Measurements from ENCODE around the gene MAGOH.

The MAGOH gene

DNA sequence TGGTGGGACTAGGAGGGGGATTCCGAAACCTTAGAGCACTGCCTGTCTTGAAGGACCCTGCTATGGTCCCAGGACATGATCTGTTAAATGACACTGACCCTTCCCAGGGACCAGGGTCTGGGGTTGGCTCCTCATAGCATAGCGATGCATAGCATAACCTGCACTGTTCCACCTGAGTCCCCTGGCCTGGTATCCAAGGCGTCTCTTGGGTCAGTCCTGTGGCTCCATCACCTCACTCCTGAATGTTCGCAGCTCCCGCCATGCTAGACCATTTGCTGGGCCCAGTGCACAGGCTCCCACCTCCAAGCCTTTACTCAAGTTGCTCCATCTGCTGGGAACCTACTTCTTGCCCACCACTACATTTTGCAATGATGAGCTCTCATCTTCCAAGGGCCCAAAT is 39.0 kb upstream of the MAGOH start:
- H3K27me3 ChIP-seq (ENCODE audit: low read depth, low read length), result no peaks in the 10 kb centered on the region
- H3K27ac ChIP-seq (ENCODE audit: low read length), result no peak overlapping the region
- H3K4me3 ChIP-seq (ENCODE audit: low read depth in 1 of 2, low read length in 2 of 2), result no peak overlapping the region
- H3K9me3 ChIP-seq (ENCODE audit: control insufficient read depth in 1 of 2, low read length in 2 of 2), result no peaks in the 10 kb centered on the region
- no peaks in the 10 kb centered on the region for H3K36me3 ChIP-seq (ENCODE audit: control insufficient read depth in 1 of 2, insufficient read depth in 2 of 2, low read length in 2 of 2)
- no peaks in the 10 kb centered on the region for H3K4me1 ChIP-seq (ENCODE audit: control insufficient read depth in 1 of 2, insufficient read depth in 2 of 2, low read length in 2 of 2)

DNA sequence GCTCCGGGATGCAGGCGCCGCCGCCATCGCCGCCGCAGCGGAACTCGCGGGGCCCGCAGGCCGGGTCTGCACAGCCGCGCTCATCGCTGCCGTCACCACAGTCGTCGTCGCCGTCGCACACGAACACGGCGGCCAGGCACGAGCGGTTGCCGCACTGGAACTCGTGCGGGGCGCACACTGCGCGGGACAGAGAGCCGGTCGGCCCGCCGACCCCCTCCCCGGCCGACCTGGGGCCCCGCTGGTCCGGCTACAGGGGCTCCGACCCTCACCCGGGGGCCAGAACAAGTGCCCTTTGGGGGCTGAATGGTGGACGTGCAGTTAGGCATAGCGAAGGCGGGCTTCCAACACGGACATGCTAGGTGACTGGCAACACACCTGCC is 38.6 kb upstream of the MAGOH start:
- Histone ChIP-seq H3K36me3 (ENCODE audit: control insufficient read depth in 1 of 2, insufficient read depth in 2 of 2, low read length in 2 of 2) (no peaks in the 10 kb centered on the region), H3K27me3 (ENCODE audit: low read depth, low read length) (no peaks in the 10 kb centered on the region), H3K4me1 (ENCODE audit: control insufficient read depth in 1 of 2, insufficient read depth in 2 of 2, low read length in 2 of 2) (no peaks in the 10 kb centered on the region), H3K27ac (ENCODE audit: low read length) (no peak overlapping the region), H3K9me3 (ENCODE audit: control insufficient read depth in 1 of 2, low read length in 2 of 2) (no peaks in the 10 kb centered on the region), H3K4me3 (ENCODE audit: low read depth in 1 of 2, low read length in 2 of 2) (no peak overlapping the region)

DNA sequence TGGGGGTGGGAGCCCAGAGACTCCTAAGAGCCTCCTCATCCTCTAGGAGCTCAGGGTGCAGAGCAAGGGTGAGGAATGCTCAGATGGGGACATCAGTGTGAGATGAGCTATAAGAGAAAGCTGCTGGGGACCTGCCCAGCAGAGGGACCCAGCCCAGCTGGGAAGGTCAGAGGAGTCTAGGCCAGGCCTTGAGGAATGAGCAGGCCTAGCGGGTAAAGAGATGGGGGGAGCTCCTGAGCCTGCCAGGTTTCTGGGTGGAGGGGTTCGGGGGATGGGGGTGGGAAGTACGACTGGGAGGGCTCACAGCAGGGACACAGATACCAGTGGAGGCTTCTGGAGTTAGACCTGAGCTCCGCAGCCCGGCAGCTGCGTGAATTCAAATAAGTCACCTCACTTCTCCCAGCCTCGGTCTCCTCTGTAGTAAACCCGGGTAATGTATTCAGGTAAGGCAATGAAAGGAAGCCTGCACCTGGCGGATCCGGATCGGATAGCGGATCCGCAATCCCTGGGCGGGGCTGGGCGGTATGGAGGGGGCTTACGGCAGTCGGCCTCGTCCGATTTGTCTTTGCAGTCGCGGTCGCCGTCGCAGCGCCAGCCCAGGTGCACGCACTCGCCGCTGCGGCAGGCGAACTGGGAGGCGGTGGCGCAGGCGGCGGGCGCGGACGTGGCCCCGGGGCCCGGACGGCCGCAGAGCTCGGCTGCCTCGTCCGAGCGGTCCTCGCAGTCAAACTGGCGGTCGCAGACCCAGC is 38.0 kb upstream of the MAGOH start:
- Histone ChIP-seq H3K36me3 (ENCODE audit: control insufficient read depth in 1 of 2, insufficient read depth in 2 of 2, low read length in 2 of 2) (no peaks in the 10 kb centered on the region), H3K27me3 (ENCODE audit: low read depth, low read length) (no peaks in the 10 kb centered on the region), H3K4me3 (ENCODE audit: low read depth in 1 of 2, low read length in 2 of 2) (no peak overlapping the region), H3K27ac (ENCODE audit: low read length) (no peak overlapping the region), H3K9me3 (ENCODE audit: control insufficient read depth in 1 of 2, low read length in 2 of 2) (no peaks in the 10 kb centered on the region), H3K4me1 (ENCODE audit: control insufficient read depth in 1 of 2, insufficient read depth in 2 of 2, low read length in 2 of 2) (no peaks in the 10 kb centered on the region)

DNA sequence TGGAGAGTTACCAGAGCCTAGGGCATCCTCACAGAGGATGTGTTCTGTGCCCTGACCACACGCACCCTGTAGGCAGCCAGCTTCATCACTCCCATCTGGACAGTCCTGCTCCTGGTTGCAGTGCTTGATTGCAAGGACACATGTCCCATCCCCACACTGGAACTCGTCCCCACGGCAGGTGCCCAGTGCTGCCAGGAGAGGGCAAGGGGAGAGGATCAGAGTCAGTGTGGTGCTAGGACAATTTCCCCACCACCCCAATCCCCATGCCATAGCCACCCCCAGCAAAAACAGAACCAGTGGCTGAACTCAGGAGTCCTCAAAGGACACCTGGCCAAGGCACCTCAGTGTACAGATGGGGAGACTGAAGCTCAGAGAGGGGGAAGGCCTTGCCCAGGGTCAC is 37.2 kb upstream of the MAGOH start:
- no peaks in the 10 kb centered on the region for H3K27me3 ChIP-seq (ENCODE audit: low read depth, low read length)
- no peak overlapping the region for H3K4me3 ChIP-seq (ENCODE audit: low read depth in 1 of 2, low read length in 2 of 2)
- H3K36me3 ChIP-seq (ENCODE audit: control insufficient read depth in 1 of 2, insufficient read depth in 2 of 2, low read length in 2 of 2), result no peaks in the 10 kb centered on the region
- no peak overlapping the region for H3K27ac ChIP-seq (ENCODE audit: low read length)
- no peaks in the 10 kb centered on the region for H3K4me1 ChIP-seq (ENCODE audit: control insufficient read depth in 1 of 2, insufficient read depth in 2 of 2, low read length in 2 of 2)
- no peaks in the 10 kb centered on the region for H3K9me3 ChIP-seq (ENCODE audit: control insufficient read depth in 1 of 2, low read length in 2 of 2)

DNA sequence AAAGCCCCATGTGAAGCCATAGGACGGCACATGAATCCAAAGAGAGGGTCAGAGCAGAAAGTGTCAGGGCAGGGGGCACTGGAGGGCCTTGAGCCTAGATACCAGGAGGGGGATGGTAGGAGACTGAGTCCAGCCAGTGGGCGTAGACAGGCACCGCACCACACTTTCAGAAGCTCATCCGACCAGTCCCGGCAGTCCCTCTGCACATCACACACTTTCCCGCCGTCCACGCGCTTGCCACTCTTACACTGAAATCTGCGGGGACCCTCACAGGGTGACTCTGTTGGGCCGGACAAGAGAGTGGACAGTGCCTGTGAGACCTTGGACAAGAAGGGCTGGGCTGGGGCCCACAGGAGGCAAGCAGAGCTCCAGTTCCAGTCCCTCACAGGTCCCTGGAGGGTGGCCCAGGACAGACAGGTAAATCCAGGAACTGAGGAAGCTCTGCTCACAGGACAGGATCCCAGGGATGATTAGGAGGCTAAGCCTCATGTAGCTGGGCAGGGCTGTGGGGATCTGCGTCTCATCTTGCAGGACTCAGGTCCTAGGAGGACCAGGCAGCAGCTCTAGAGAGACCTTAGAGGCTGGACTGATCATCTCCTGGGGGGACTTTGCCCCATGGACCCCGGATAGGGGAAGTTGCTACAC is 36.3 kb upstream of the MAGOH start:
- Histone ChIP-seq H3K4me1 (ENCODE audit: control insufficient read depth in 1 of 2, insufficient read depth in 2 of 2, low read length in 2 of 2) (no peaks in the 10 kb centered on the region), H3K36me3 (ENCODE audit: control insufficient read depth in 1 of 2, insufficient read depth in 2 of 2, low read length in 2 of 2) (no peaks in the 10 kb centered on the region), H3K4me3 (ENCODE audit: low read depth in 1 of 2, low read length in 2 of 2) (no peak overlapping the region), H3K27me3 (ENCODE audit: low read depth, low read length) (no peaks in the 10 kb centered on the region), H3K9me3 (ENCODE audit: control insufficient read depth in 1 of 2, low read length in 2 of 2) (no peaks in the 10 kb centered on the region), H3K27ac (ENCODE audit: low read length) (no peak overlapping the region)

DNA sequence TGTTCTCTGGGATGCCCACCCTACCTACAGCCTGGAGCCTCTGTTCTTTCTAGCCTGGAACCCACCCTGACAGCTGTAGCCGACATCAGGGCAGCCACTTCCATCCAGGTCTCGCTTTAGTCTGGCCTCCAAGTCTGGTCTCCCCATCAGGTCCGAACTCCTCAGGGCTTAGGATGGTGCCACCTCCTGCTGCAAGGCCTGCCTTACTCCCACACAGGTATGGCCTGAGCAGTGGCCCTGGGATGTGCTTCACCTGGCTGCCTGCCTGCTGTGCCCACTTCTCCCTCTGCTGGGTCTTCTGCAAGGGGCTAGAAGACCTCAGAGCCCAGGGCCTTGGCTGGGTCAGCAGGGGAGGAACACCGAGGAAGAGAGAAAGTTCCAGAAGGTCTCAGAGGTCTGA is 35.7 kb upstream of the MAGOH start:
- no peaks in the 10 kb centered on the region for H3K4me1 ChIP-seq (ENCODE audit: control insufficient read depth in 1 of 2, insufficient read depth in 2 of 2, low read length in 2 of 2)

DNA sequence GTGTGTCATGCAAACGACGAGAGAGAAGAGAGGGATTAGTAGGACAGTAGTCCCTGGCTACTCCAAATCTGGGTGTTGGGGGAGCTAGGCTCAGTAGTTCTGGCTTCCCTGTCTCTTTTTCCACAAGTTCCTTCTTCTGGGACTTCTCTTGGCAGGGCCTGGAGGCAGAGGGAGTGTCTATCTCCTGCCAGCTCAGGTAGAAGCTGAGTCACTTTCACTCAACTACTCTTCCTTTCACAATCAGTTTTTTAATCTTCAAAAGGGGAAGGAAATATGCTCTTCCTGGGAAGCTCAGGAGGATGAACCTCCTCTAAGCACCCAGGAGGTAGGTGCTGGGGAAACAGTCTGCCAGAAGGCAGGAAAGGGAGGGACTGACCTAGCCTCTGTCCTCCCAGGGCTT is 35.2 kb upstream of the MAGOH start:
- no peak overlapping the region for H3K27ac ChIP-seq (ENCODE audit: low read length)

More for the DNA sequence above, 35.7 kb upstream of the MAGOH start:
- Histone ChIP-seq H3K4me3 (ENCODE audit: low read depth in 1 of 2, low read length in 2 of 2) (no peak overlapping the region), H3K9me3 (ENCODE audit: control insufficient read depth in 1 of 2, low read length in 2 of 2) (no peaks in the 10 kb centered on the region), H3K27ac (ENCODE audit: low read length) (no peak overlapping the region), H3K27me3 (ENCODE audit: low read depth, low read length) (no peaks in the 10 kb centered on the region), H3K36me3 (ENCODE audit: control insufficient read depth in 1 of 2, insufficient read depth in 2 of 2, low read length in 2 of 2) (no peaks in the 10 kb centered on the region)

DNA sequence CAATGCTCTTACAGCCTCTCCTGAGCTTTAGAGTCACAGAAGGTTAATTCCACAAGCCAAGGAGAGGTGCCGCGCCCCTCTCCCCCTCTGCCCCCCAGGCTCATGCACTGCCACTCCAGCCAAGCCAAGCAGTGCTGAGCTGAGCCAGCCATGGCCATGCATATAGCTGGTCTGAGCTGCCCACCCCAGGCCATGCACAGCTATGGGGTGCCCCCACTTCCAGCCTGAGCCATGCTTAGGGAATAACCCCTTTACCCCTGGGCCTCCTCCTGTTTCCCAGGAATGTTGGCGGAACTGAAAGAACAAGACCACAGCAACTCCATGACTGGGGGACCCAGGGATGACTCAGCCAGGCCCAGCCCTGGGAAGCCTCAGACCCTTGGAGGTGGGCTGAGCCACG is 34.0 kb upstream of the MAGOH start:
- Histone ChIP-seq H3K36me3 (ENCODE audit: control insufficient read depth in 1 of 2, insufficient read depth in 2 of 2, low read length in 2 of 2) (no peaks in the 10 kb centered on the region), H3K9me3 (ENCODE audit: control insufficient read depth in 1 of 2, low read length in 2 of 2) (no peaks in the 10 kb centered on the region), H3K27ac (ENCODE audit: low read length) (no peak overlapping the region), H3K27me3 (ENCODE audit: low read depth, low read length) (no peaks in the 10 kb centered on the region), H3K4me1 (ENCODE audit: control insufficient read depth in 1 of 2, insufficient read depth in 2 of 2, low read length in 2 of 2) (no peaks in the 10 kb centered on the region), H3K4me3 (ENCODE audit: low read depth in 1 of 2, low read length in 2 of 2) (no peak overlapping the region)

More for the DNA sequence above, 35.2 kb upstream of the MAGOH start:
- Histone ChIP-seq H3K9me3 (ENCODE audit: control insufficient read depth in 1 of 2, low read length in 2 of 2) (no peaks in the 10 kb centered on the region), H3K27me3 (ENCODE audit: low read depth, low read length) (no peaks in the 10 kb centered on the region), H3K4me1 (ENCODE audit: control insufficient read depth in 1 of 2, insufficient read depth in 2 of 2, low read length in 2 of 2) (no peaks in the 10 kb centered on the region), H3K36me3 (ENCODE audit: control insufficient read depth in 1 of 2, insufficient read depth in 2 of 2, low read length in 2 of 2) (no peaks in the 10 kb centered on the region), H3K4me3 (ENCODE audit: low read depth in 1 of 2, low read length in 2 of 2) (no peak overlapping the region)

DNA sequence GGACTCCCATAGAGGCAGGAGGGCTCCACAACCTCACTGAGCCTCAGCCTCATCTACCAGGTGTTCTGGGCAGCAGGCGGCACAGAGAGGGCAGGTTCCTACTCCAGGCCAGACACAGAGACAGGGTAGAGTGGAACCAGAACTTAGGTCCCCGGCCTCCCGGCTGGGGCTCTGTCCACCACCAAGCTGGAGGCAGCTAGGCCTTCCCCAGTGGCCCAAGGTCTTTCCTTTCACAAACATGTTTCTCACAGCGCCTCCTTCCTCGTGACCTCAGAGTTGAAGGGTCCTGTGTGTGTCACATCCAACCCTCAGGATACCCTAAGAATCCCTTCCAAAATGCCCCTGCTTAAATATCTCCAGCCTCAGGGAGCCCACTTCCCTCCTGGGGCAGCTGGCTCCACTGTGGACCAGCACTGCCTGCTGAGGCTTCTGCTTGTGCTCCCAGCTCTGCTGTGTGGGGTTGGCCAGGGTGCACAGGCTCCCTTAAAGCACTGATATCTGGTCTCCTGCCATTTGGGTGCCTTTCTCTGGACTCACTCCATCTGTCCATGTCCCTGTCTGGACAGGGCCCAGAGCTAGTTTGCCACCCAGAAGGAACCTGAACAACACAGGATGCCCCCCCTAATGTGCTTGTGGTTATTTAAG is 33.2 kb upstream of the MAGOH start:
- H3K36me3 ChIP-seq (ENCODE audit: control insufficient read depth in 1 of 2, insufficient read depth in 2 of 2, low read length in 2 of 2), result no peaks in the 10 kb centered on the region
- no peak overlapping the region for H3K27ac ChIP-seq (ENCODE audit: low read length)
- H3K9me3 ChIP-seq (ENCODE audit: control insufficient read depth in 1 of 2, low read length in 2 of 2), result no peaks in the 10 kb centered on the region
- H3K27me3 ChIP-seq (ENCODE audit: low read depth, low read length), result no peaks in the 10 kb centered on the region
- no peak overlapping the region for H3K4me3 ChIP-seq (ENCODE audit: low read depth in 1 of 2, low read length in 2 of 2)
- no peaks in the 10 kb centered on the region for H3K4me1 ChIP-seq (ENCODE audit: control insufficient read depth in 1 of 2, insufficient read depth in 2 of 2, low read length in 2 of 2)

DNA sequence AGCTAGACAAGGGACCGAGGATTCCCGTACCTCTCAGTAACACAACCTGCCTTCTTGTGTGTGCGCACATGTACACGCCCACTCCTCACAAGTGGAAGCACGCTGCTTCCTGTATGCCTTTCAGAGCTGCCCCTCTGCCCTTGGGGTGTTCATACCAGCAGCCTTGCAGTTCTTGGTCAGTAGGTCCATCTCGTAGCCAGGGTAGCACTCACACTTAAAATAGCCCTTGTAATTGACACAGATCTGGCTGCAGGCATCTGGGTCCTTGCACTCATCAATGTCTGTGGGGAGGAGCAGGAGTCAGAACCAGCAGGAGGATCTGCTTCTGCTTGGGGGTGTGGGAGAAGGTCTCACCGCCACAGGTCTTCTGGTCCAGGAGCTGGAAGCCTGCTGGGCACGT is 32.6 kb upstream of the MAGOH start:
- no peak overlapping the region for H3K4me3 ChIP-seq (ENCODE audit: low read depth in 1 of 2, low read length in 2 of 2)
- H3K36me3 ChIP-seq (ENCODE audit: control insufficient read depth in 1 of 2, insufficient read depth in 2 of 2, low read length in 2 of 2), result no peaks in the 10 kb centered on the region
- H3K4me1 ChIP-seq (ENCODE audit: control insufficient read depth in 1 of 2, insufficient read depth in 2 of 2, low read length in 2 of 2), result no peaks in the 10 kb centered on the region
- H3K27me3 ChIP-seq (ENCODE audit: low read depth, low read length), result no peaks in the 10 kb centered on the region
- H3K9me3 ChIP-seq (ENCODE audit: control insufficient read depth in 1 of 2, low read length in 2 of 2), result no peaks in the 10 kb centered on the region
- no peak overlapping the region for H3K27ac ChIP-seq (ENCODE audit: low read length)

DNA sequence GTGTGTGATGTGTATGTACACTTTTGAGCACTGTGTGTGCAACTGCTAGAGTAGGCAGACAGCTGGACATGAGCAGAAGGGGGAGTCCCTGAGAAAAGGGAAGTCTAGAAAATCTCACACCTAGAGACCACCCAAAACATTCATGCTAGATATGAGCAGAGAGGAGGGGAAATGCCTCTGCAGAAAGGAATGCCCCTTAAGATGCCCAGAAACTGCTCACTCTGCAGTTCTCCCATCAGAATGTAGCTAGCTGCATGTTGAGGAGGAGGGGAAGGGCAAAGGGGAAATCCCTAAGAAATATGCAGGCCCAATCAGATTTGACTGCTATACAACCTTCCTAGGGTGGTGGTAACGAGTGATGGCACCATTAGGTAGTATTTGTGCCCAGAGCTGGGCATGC is 31.8 kb upstream of the MAGOH start:
- H3K27me3 ChIP-seq (ENCODE audit: low read depth, low read length), result no peaks in the 10 kb centered on the region
- no peaks in the 10 kb centered on the region for H3K36me3 ChIP-seq (ENCODE audit: control insufficient read depth in 1 of 2, insufficient read depth in 2 of 2, low read length in 2 of 2)

More for the DNA sequence above, 31.8 kb upstream of the MAGOH start:
- H3K4me1 ChIP-seq (ENCODE audit: control insufficient read depth in 1 of 2, insufficient read depth in 2 of 2, low read length in 2 of 2), result no peaks in the 10 kb centered on the region
- no peak overlapping the region for H3K27ac ChIP-seq (ENCODE audit: low read length)
- no peak overlapping the region for H3K4me3 ChIP-seq (ENCODE audit: low read depth in 1 of 2, low read length in 2 of 2)
- H3K9me3 ChIP-seq (ENCODE audit: control insufficient read depth in 1 of 2, low read length in 2 of 2), result no peaks in the 10 kb centered on the region

Measured in muscle layer of duodenum (tissue), 2 donors.